HG03442 (cell line): ENCODE results near the gene NPR2.

ENCODE experiments used
- ATAC-seq: cut with Tn5 transposase; IDR thresholded peaks from one replicate; pipeline ENCODE4 v1.9.1; 2021; ENCODE audit warnings: mild to moderate bottlenecking, moderate library complexity; ENCODE audit not compliant: unreplicated experiment

Gene NPR2

GRCh38 chr9:35852876-35853865 lies 61.8 kb downstream of the NPR2 start:
- no peak for ATAC-seq

GRCh38 chr9:35854091-35854762 lies 62.8 kb downstream of the NPR2 start:
- ATAC-seq: no peak

- ATAC-seq: no peak
Observed at GRCh38 chr9:35856206-35856605, 64.8 kb downstream of the NPR2 start.

GRCh38 chr9:35856882-35857281 lies 65.5 kb downstream of the NPR2 start:
- ATAC-seq: no peak

GRCh38 chr9:35858458-35858857 lies 67.1 kb downstream of the NPR2 start:
- no peak for ATAC-seq
